Stomach smooth muscle (tissue), 2 donors: ENCODE measurements around the gene CAPN13.

ENCODE experiments used
- H3K27ac ChIP-seq: one replicate; pipeline ENCODE4 v1.7.0; 2013; ENCODE audit warnings: mild to moderate bottlenecking, low read length, inconsistent platforms
- H3K27me3 ChIP-seq, 2 donors: one replicate each; pipeline ENCODE4 v1.7.0; 2013; ENCODE audit warnings: low read length in 2 of 2; ENCODE audit not compliant: insufficient read depth in 2 of 2, control insufficient read depth in 1 of 2
- H3K36me3 ChIP-seq, 2 donors: one replicate each; pipeline ENCODE4 v1.7.0; 2013; ENCODE audit warnings: low read length in 2 of 2; ENCODE audit not compliant: control insufficient read depth in 2 of 2, insufficient read depth in 2 of 2
- H3K4me1 ChIP-seq: one replicate; pipeline ENCODE4 v1.7.0; 2013; ENCODE audit warnings: low read length; ENCODE audit not compliant: control insufficient read depth, insufficient read depth
- H3K4me3 ChIP-seq, 2 donors: one replicate each; pipeline ENCODE4 v1.7.0; 2013; ENCODE audit warnings: low read length in 2 of 2
- H3K9ac ChIP-seq, 2 donors: one replicate each; pipeline ENCODE4 v1.7.0; 2013; ENCODE audit warnings: low read length in 2 of 2, mild to moderate bottlenecking in 1 of 2
- H3K9me3 ChIP-seq, 2 donors: one replicate each; pipeline ENCODE4 v1.7.0; 2013; ENCODE audit warnings: low read length in 2 of 2; ENCODE audit not compliant: control insufficient read depth in 2 of 2
- donor health status: healthy.
- donor health status: Pancreatic carcinoma.

CAPN13 gene

GRCh38 chr2:30803281-30803680 is 4.0 kb downstream of the CAPN13 start:
- no peak overlapping the region for H3K9ac ChIP-seq
- no peak overlapping the region for H3K27ac ChIP-seq
- no peaks in the 10 kb centered on the region for H3K36me3 ChIP-seq
- no peaks in the 10 kb centered on the region for H3K9me3 ChIP-seq
- H3K4me1 ChIP-seq: no peaks in the 10 kb centered on the region
- no peak overlapping the region for H3K4me3 ChIP-seq
- H3K27me3 ChIP-seq: no peaks in the 10 kb centered on the region

- Histone ChIP-seq H3K9me3 (no peaks in the 10 kb centered on the region), H3K27ac (no peak overlapping the region), H3K27me3 (no peaks in the 10 kb centered on the region), H3K36me3 (no peaks in the 10 kb centered on the region), H3K4me1 (no peaks in the 10 kb centered on the region), H3K4me3 (no peak overlapping the region), H3K9ac (no peak overlapping the region)
Observed at GRCh38 chr2:30802611-30803010, 4.6 kb downstream of the CAPN13 start.

GRCh38 chr2:30801821-30802455 is 5.3 kb downstream of the CAPN13 start:
- H3K4me3 ChIP-seq: no peak overlapping the region
- H3K36me3 ChIP-seq: no peaks in the 10 kb centered on the region
- no peaks in the 10 kb centered on the region for H3K27me3 ChIP-seq
- H3K9me3 ChIP-seq: no peaks in the 10 kb centered on the region
- H3K4me1 ChIP-seq: no peaks in the 10 kb centered on the region
- H3K9ac ChIP-seq: no peak overlapping the region
- H3K27ac ChIP-seq: no peak overlapping the region

- no peaks in the 10 kb centered on the region for H3K27me3 ChIP-seq
- H3K9me3 ChIP-seq: no peaks in the 10 kb centered on the region
- no peak overlapping the region for H3K4me3 ChIP-seq
- no peak overlapping the region for H3K27ac ChIP-seq
- no peaks in the 10 kb centered on the region for H3K4me1 ChIP-seq
- no peaks in the 10 kb centered on the region for H3K36me3 ChIP-seq
- no peak overlapping the region for H3K9ac ChIP-seq
Observed at GRCh38 chr2:30800159-30800558, 7.1 kb downstream of the CAPN13 start.

GRCh38 chr2:30799366-30799765 is 7.9 kb downstream of the CAPN13 start:
- Histone ChIP-seq H3K27ac (no peak overlapping the region), H3K9ac (no peak overlapping the region), H3K36me3 (no peaks in the 10 kb centered on the region)

GRCh38 chr2:30798536-30798991 is 8.7 kb downstream of the CAPN13 start:
- Histone ChIP-seq H3K9me3 (no peaks in the 10 kb centered on the region), H3K4me3 (no peak overlapping the region), H3K9ac (no peak overlapping the region), H3K27me3 (no peaks in the 10 kb centered on the region), H3K36me3 (no peaks in the 10 kb centered on the region), H3K4me1 (no peaks in the 10 kb centered on the region), H3K27ac (no peak overlapping the region)

More at GRCh38 chr2:30799366-30799765, 7.9 kb downstream of the CAPN13 start:
- no peaks in the 10 kb centered on the region for H3K27me3 ChIP-seq
- H3K4me3 ChIP-seq: no peak overlapping the region
- no peaks in the 10 kb centered on the region for H3K4me1 ChIP-seq
- no peaks in the 10 kb centered on the region for H3K9me3 ChIP-seq

- H3K36me3 ChIP-seq: no peaks in the 10 kb centered on the region
- no peak overlapping the region for H3K4me3 ChIP-seq
- no peak overlapping the region for H3K9ac ChIP-seq
- no peak overlapping the region for H3K27ac ChIP-seq
- no peaks in the 10 kb centered on the region for H3K27me3 ChIP-seq
- no peaks in the 10 kb centered on the region for H3K9me3 ChIP-seq
- no peaks in the 10 kb centered on the region for H3K4me1 ChIP-seq
Observed at GRCh38 chr2:30797381-30798015, 9.7 kb downstream of the CAPN13 start.

GRCh38 chr2:30796699-30797098 is 10.5 kb downstream of the CAPN13 start:
- H3K36me3 ChIP-seq: no peaks in the 10 kb centered on the region
- H3K4me1 ChIP-seq: no peaks in the 10 kb centered on the region
- no peak overlapping the region for H3K4me3 ChIP-seq
- no peak overlapping the region for H3K27ac ChIP-seq
- H3K9me3 ChIP-seq: no peaks in the 10 kb centered on the region
- no peaks in the 10 kb centered on the region for H3K27me3 ChIP-seq
- no peak overlapping the region for H3K9ac ChIP-seq

GRCh38 chr2:30792521-30792920 is 14.7 kb downstream of the CAPN13 start:
- Histone ChIP-seq H3K27me3 (peaks cover 0 to 2% of the 10 kb centered on the region in 2 donors), H3K4me3 (no peak overlapping the region), H3K4me1 (no peaks in the 10 kb centered on the region), H3K9ac (no peak overlapping the region), H3K36me3 (no peaks in the 10 kb centered on the region), H3K27ac (no peak overlapping the region), H3K9me3 (no peaks in the 10 kb centered on the region)

- Histone ChIP-seq H3K4me3 (no peak overlapping the region), H3K9me3 (no peaks in the 10 kb centered on the region), H3K27me3 (peaks cover 0 to 2% of the 10 kb centered on the region in 2 donors), H3K27ac (no peak overlapping the region), H3K36me3 (no peaks in the 10 kb centered on the region), H3K4me1 (no peaks in the 10 kb centered on the region), H3K9ac (no peak overlapping the region)
Observed at GRCh38 chr2:30790879-30791278, 16.4 kb downstream of the CAPN13 start.

- H3K9ac ChIP-seq: no peak overlapping the region
- H3K36me3 ChIP-seq: no peaks in the 10 kb centered on the region
- no peak overlapping the region for H3K4me3 ChIP-seq
- H3K27me3 ChIP-seq: peaks cover 0 to 2% of the 10 kb centered on the region in 2 donors
- H3K27ac ChIP-seq: no peak overlapping the region
- no peaks in the 10 kb centered on the region for H3K9me3 ChIP-seq
- no peaks in the 10 kb centered on the region for H3K4me1 ChIP-seq
Observed at GRCh38 chr2:30789670-30790210, 17.5 kb downstream of the CAPN13 start.
